ENCODE results near the gene MICU1.
"Not testable (repeated sequence)": the region's sequence is repeated elsewhere in the genome, so short reads cannot be mapped to it uniquely, and the experiment has no call there.

The MICU1 gene, protein sequence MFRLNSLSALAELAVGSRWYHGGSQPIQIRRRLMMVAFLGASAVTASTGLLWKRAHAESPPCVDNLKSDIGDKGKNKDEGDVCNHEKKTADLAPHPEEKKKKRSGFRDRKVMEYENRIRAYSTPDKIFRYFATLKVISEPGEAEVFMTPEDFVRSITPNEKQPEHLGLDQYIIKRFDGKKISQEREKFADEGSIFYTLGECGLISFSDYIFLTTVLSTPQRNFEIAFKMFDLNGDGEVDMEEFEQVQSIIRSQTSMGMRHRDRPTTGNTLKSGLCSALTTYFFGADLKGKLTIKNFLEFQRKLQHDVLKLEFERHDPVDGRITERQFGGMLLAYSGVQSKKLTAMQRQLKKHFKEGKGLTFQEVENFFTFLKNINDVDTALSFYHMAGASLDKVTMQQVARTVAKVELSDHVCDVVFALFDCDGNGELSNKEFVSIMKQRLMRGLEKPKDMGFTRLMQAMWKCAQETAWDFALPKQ

DNA sequence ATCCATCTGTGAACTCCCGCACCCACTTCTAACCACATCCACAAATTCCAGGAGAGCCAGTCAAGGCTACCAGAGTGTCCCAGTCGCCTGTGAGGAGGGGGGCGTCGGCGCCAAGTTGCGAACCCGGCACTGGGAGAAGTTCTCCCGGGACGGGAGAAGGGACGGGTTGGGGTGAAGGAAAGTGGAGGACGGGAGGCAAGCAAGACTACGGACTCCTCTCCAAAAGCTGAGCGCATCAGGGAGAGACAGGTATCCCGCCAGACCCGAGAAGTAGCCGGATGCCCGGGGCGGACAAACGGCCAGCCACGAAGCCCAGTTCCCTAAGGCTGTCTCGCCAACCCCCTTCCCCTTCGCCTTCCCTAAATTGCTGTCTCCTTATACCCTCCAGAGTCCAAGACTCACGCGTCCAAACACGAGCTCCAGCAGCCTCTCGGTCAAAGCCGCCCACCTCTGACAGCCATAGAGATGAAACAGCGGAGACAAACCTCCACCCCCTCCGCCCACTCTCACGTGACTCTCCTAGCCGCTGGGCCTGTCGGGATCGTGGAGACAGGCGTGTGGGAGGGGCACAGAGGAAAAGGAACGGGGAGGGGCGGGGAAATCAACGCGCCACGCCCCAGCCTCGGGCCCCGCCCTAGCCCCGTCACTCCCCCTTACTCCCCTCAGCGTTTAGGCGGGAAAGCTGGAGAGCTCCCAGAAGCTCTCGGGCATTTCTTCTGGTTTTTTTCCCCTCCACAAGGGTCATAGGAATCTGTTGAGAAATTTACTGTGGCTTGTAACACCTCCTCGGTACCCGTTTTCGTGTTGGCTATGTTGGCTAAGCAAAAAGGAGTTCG, at the start of gene MICU1:
Gene MICU1 (minus strand): TSS at position 472 of the 836 bp plus-strand sequence. CDS start 59,286 bp downstream, outside the sequence.
- DNase-seq (ENCODE audit: low read depth in 2 of 2), result peak; percentile 93 to 95
- H3K4me3 ChIP-seq (replicated peaks in 1 of 2; ENCODE audit: low read depth in 2 of 2, low read length in 2 of 2), result peak within 1 kb of the TSS; percentile 94 to 98
- TF ChIP-seq, protein P1, sequence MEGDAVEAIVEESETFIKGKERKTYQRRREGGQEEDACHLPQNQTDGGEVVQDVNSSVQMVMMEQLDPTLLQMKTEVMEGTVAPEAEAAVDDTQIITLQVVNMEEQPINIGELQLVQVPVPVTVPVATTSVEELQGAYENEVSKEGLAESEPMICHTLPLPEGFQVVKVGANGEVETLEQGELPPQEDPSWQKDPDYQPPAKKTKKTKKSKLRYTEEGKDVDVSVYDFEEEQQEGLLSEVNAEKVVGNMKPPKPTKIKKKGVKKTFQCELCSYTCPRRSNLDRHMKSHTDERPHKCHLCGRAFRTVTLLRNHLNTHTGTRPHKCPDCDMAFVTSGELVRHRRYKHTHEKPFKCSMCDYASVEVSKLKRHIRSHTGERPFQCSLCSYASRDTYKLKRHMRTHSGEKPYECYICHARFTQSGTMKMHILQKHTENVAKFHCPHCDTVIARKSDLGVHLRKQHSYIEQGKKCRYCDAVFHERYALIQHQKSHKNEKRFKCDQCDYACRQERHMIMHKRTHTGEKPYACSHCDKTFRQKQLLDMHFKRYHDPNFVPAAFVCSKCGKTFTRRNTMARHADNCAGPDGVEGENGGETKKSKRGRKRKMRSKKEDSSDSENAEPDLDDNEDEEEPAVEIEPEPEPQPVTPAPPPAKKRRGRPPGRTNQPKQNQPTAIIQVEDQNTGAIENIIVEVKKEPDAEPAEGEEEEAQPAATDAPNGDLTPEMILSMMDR (IDR thresholded peaks at IDR 0.05; ENCODE audit: low read depth, low read length), result no peak

DNA sequence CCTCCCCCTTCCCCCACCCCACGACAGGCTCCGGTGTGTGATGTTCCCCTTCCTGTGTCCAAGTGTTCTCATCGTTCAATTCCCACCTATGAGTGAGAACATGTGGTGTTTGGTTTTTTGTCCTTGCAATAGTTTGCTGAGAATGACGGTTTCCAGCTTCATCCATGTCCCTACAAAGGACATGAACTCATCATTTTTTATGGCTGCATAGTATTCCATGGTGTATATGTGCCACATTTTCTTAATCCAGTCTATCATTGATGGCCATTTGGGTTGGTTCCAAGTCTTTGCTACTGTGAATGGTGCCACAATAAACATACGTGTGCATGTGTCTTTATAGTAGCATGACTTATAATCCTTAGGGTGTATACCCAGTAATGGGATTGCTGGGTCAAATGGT, 48.3 kb upstream of the MICU1 start:
- not testable (repeated sequence) for DNase-seq (ENCODE audit: low read depth in 2 of 2); H3K4me3 ChIP-seq (replicated peaks in 1 of 2; ENCODE audit: low read depth in 2 of 2, low read length in 2 of 2)

DNA sequence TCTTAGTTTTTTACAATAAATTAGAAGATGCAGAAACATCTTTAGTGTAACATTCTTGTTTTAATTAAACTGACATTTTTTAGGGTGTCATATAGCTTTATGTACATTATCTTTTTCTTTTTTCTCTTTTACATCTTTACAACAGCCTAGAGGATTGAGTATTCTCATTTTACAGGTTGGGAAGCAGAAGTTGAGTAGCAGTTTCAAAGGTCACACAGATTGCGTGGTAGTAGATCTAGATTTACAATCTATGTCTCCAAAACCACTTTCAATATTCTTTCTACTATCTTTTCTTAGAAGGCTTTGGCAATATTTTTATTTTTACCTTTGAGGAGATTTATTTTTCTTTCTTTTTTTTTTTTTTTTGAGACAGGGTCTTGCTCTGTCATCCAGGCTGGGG, 47.4 kb upstream of the MICU1 start:
- no peak overlapping the region for H3K4me3 ChIP-seq (replicated peaks in 1 of 2; ENCODE audit: low read depth in 2 of 2, low read length in 2 of 2)
- TF ChIP-seq, protein P1 (IDR thresholded peaks at IDR 0.05; ENCODE audit: low read depth, low read length), result no peak
- no peak for DNase-seq (ENCODE audit: low read depth in 2 of 2)

DNA sequence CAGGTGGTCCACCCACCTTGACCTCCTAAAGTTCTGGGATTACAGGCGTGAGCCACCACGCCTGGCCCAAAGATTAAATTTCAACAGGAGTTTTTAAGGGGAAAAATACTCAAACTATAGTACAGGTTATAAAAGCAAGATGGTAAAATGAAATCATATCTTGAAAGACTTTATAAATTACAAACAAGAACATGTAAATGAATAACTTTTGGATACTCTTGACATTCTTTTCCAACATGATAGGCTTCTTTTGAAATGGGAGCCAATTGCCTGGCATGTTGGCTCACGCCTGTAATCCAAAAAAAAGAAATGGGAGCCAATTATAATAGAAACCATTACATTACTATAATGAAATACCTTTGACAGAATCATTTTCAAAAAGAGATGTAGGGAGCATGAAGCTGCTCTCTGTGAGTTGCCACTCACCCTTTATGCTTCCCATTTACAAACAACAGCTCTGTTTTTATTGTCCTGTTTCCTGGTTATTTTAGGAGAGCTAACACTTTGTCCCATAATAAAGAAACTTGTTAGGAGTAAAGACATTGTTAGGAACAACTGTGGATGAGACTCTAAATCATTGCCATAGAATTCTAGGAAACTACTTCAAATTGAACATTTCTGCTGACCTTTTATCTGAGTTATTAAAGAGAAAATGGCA, 41.5 kb upstream of the MICU1 start:
- TF ChIP-seq, protein P1 (IDR thresholded peaks at IDR 0.05; ENCODE audit: low read depth, low read length), result no peak
- no peak overlapping the region for H3K4me3 ChIP-seq (replicated peaks in 1 of 2; ENCODE audit: low read depth in 2 of 2, low read length in 2 of 2)
- no peak for DNase-seq (ENCODE audit: low read depth in 2 of 2)

DNA sequence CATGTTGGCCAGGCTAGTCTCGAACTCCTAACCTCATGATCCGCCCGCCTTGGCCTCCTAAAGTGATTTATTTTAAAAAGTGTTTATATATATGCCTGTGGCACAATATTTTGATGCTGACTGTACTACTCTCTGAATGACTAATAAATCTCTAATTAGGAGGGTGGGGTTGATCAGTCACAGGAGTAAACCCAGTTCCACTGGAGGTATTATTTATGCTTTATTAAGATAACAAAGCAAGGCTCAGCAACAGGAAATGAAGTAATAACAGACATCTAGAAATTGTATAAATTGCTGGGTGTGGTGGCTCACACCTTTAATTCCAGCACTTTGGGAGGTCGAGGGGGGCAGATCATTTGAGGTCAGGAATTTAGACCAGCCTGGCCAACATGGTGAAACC, 40.0 kb upstream of the MICU1 start:
- DNase-seq (ENCODE audit: low read depth in 2 of 2), result peak in 1 of 2 donors; percentile 59
- TF ChIP-seq, protein P1 (IDR thresholded peaks at IDR 0.05; ENCODE audit: low read depth, low read length), result no peak
- no peak overlapping the region for H3K4me3 ChIP-seq (replicated peaks in 1 of 2; ENCODE audit: low read depth in 2 of 2, low read length in 2 of 2)

DNA sequence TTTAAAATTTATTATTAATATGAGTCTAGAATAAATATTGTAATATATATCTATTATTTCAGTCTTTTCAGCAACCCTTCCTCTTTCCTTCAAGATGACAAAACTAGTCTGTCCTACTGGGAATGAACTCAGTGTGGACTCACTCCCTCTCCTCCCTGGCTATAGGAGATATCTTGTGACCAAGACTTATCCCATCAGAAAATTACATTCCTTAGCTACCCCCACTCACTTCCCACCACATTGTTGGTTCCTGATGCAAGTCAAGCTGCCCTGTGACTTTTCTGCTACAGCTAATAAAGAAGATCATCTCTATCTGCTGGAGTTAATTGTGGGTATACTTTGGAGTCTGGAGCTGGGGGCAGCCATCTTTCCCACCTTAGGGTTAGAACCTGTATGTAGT, 38.1 kb upstream of the MICU1 start:
- no peak for DNase-seq (ENCODE audit: low read depth in 2 of 2)
- no peak overlapping the region for H3K4me3 ChIP-seq (replicated peaks in 1 of 2; ENCODE audit: low read depth in 2 of 2, low read length in 2 of 2)
- TF ChIP-seq, protein P1 (IDR thresholded peaks at IDR 0.05; ENCODE audit: low read depth, low read length), result no peak
